Fibroblast of pulmonary artery (primary cell): Measurements from ENCODE around the gene BROX.
"Not testable (repeated sequence)": the region's sequence is repeated elsewhere in the genome, so short reads cannot be mapped to it uniquely, and the experiment has no call there.

Source experiments
- DNase-seq: peaks from one replicate; pipeline ENCODE4 v3.0.0-alpha.2; 2010; ENCODE audit warnings: low read depth
- H3K4me3 ChIP-seq: replicated peaks from 2 replicates; pipeline ENCODE4 v1.5.1; 2011; ENCODE audit warnings: low read depth, mild to moderate bottlenecking, control low read depth, low read length, moderate library complexity
- TF ChIP-seq, protein P1 (sequence below): IDR thresholded peaks from 2 replicates; pipeline ENCODE4 v1.5.1; 2011; ENCODE audit warnings: mild to moderate bottlenecking, control low read depth, low read length, inconsistent platforms; ENCODE audit errors: missing control alignments

BROX gene, protein sequence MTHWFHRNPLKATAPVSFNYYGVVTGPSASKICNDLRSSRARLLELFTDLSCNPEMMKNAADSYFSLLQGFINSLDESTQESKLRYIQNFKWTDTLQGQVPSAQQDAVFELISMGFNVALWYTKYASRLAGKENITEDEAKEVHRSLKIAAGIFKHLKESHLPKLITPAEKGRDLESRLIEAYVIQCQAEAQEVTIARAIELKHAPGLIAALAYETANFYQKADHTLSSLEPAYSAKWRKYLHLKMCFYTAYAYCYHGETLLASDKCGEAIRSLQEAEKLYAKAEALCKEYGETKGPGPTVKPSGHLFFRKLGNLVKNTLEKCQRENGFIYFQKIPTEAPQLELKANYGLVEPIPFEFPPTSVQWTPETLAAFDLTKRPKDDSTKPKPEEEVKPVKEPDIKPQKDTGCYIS

GRCh38 chr1:222712253-222713090, at the start of gene BROX, which contains the start of gene AIDA:
BROX (plus strand) TSS chr1:222712564; CDS start chr1:222715700, 3,136 bp downstream.
AIDA (minus strand) TSS chr1:222712491; CDS start chr1:222712317, 174 bp downstream.
- TF ChIP-seq, protein P1, sequence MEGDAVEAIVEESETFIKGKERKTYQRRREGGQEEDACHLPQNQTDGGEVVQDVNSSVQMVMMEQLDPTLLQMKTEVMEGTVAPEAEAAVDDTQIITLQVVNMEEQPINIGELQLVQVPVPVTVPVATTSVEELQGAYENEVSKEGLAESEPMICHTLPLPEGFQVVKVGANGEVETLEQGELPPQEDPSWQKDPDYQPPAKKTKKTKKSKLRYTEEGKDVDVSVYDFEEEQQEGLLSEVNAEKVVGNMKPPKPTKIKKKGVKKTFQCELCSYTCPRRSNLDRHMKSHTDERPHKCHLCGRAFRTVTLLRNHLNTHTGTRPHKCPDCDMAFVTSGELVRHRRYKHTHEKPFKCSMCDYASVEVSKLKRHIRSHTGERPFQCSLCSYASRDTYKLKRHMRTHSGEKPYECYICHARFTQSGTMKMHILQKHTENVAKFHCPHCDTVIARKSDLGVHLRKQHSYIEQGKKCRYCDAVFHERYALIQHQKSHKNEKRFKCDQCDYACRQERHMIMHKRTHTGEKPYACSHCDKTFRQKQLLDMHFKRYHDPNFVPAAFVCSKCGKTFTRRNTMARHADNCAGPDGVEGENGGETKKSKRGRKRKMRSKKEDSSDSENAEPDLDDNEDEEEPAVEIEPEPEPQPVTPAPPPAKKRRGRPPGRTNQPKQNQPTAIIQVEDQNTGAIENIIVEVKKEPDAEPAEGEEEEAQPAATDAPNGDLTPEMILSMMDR = no peak
- peak within 1 kb of the TSS; percentile 74 for H3K4me3 ChIP-seq
- peak; percentile 84 for DNase-seq

DNA sequence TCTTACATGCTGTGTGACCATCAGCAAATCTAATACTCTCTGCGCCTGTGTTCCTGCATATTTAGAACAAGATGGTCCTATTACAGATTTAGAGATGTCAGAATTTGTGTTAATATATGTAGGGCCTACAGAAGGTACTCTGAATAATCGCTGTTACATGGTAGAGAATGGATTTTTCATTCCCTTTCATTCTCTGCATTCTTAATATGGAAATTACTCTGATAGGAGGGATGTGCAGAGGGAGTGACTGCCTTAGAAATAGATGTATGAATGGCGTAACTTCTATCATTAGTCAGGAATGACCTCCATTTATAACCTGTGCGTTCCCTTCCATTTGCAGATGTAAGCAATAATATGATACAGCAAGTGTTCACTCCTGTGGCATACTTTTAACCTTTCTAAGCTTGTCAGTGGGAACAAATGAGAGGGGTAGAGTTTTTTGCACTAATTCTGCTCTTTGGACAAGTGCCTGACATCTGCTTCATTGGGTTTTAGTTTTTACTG, 48.9 kb upstream of the BROX start:
- no peak for DNase-seq
- TF ChIP-seq, protein P1 = no peak
- no peak overlapping the region for H3K4me3 ChIP-seq

DNA sequence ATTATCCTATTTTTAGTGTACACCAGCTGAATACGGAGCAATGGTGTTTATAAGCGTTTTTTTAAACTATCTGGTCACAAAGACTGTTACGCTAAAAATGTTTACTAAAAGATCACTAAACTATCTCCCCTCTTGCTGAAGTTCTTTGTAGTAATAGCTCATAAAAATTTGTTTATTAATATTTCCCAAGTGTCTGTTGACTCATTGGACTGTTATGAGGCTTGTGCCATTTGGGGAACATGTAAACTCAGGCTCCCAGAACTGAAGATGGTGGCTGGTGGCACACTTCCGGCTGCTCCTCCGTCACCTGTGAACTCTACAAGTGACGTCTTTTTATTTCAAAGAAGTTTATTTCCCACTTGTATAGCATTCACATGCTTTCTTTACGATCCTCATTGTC, 46.4 kb upstream of the BROX start:
- DNase-seq = no peak
- TF ChIP-seq, protein P1 = no peak
- no peak overlapping the region for H3K4me3 ChIP-seq

- DNase-seq, H3K4me3 ChIP-seq: not testable (repeated sequence)
These were observed 44.2 kb upstream of the BROX start for GRCh38 chr1:222668184-222668583.

DNA sequence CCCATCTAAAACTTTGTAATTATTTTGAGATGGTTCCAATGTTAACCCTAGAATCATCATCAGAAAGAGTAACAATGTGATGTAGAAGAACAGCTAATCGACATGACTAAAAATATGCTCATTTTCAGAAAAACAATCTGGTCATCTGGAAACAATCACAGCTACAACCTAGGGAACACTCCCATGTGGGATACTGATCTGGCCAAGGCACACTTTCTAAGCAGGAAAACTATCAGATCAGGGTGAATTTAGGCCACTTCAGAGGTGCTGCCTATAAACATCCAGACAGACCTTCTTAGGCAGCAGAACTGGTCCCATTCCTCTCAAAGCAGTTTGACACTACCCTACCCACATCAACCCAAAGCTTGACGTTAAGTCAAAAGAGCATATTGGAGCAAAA, 43.3 kb upstream of the BROX start:
- not testable (repeated sequence) for DNase-seq, H3K4me3 ChIP-seq

GRCh38 chr1:222670110-222670509, 42.3 kb upstream of the BROX start:
- TF ChIP-seq, protein P1 = no peak
- H3K4me3 ChIP-seq = no peak overlapping the region
- DNase-seq = no peak

DNA sequence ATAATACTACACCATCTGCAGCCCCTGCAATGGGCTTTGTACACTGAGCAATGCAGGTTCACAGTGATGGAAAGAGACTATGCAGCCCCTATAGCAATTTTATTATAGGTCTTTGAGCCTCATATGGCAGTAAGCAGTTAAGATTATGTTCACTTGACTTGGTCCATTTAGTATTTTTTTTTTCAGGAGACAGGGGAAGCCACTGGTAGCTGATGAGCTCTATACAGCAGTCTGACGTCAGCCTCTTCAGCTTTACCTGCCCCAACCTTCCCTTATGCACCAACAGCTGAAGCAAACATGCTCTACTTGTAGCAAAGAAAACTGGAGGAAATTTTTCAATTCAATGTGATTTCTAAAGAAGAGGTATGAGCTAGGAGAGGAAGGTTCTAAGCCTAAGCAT, 32.3 kb upstream of the BROX start:
- DNase-seq = no peak
- TF ChIP-seq, protein P1 = no peak
- H3K4me3 ChIP-seq = no peak overlapping the region
